Effector memory CD8-positive, alpha-beta T cell (primary cell): Measurements from ENCODE around the gene TSEN54.
A peak's percentile ranks its signal among the peaks of the same experiment; 100 is the strongest.
"Not testable (repeated sequence)": the region's sequence is repeated elsewhere in the genome, so short reads cannot be mapped to it uniquely, and the experiment has no call there.

ENCODE experiments used
- ATAC-seq: fragments of 150-1000 bp; cut with Tn5 transposase; replicated peaks from 2 replicates; pipeline ENCODE4 v1.10.0; 2021; ENCODE audit warnings: mild to moderate bottlenecking, moderate library complexity
- DNase-seq, 3 experiments: peaks; one replicate each; pipeline ENCODE4 v3.0.0; 2021
- H3K27ac Mint-ChIP-seq, 2 donors: one replicate each; pipeline ENCODE4 v1.8.0; 2022; ENCODE audit warnings: mild to moderate bottlenecking in 2 of 2, mixed read lengths in 2 of 2, moderate library complexity in 2 of 2
- H3K27me3 Mint-ChIP-seq, 2 donors: one replicate each; pipeline ENCODE4 v1.8.0; 2022; ENCODE audit warnings: mixed read lengths in 2 of 2
- H3K36me3 Mint-ChIP-seq: one replicate; pipeline ENCODE4 v1.8.0; 2022; ENCODE audit warnings: mild to moderate bottlenecking, moderate library complexity, mixed read lengths; ENCODE audit not compliant: insufficient read depth
- H3K4me1 Mint-ChIP-seq, 2 donors: one replicate each; pipeline ENCODE4 v1.8.0; 2022; ENCODE audit warnings: low read depth in 2 of 2, mixed read lengths in 2 of 2
- H3K4me3 Mint-ChIP-seq, 2 donors: one replicate each; pipeline ENCODE4 v1.8.0; 2022; ENCODE audit warnings: mild to moderate bottlenecking in 2 of 2, mixed read lengths in 2 of 2, moderate library complexity in 2 of 2
- H3K9me3 Mint-ChIP-seq, 2 donors: one replicate each; pipeline ENCODE4 v1.8.0; 2022; ENCODE audit warnings: mixed read lengths in 2 of 2
- total RNA-seq, 9 experiments: gene quantifications; one replicate each; lab custom pipeline; 2026; lab: John Stamatoyannopoulos, UW

TSEN54 gene
- total RNA-seq, result 39.7 to 155 (median 71.3) reads per million in 9 experiments

DNA sequence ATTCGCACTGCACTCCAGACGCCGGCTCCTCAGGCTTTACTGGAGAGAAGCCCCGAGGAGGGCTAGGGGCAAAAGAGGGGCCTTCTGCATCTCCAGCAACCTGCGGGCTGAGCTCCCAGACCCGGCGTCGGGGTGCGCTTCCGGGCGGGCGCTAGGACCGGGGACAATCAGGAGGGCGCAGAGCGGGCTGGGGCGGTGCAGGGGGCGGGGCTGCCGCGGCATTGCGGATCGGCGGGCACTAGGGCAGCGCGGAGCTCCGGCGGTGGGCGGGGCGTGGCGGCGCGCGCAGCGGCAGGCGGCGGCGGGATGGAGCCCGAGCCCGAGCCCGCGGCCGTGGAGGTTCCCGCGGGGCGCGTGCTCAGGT is at the start of gene TSEN54:
Gene TSEN54 (plus strand): TSS at position 274 of the 364 bp plus-strand sequence. CDS start 33 bp downstream, at position 307.
- peak within 1 kb of the TSS; percentile 80 to 86 for H3K4me3 Mint-ChIP-seq
- peaks cover 52% of the 10 kb centered on the region for H3K36me3 Mint-ChIP-seq
- peaks cover 18 to 20% of the 10 kb centered on the region in 2 donors for H3K4me1 Mint-ChIP-seq
- no peaks in the 10 kb centered on the region for H3K9me3 Mint-ChIP-seq
- H3K27me3 Mint-ChIP-seq, result no peaks in the 10 kb centered on the region
- ATAC-seq (peak; percentile 81), DNase-seq (peak; percentile 92 to 94 (median 93))
- H3K27ac Mint-ChIP-seq, result peak within 1 kb of the TSS; percentile 70 to 98

DNA sequence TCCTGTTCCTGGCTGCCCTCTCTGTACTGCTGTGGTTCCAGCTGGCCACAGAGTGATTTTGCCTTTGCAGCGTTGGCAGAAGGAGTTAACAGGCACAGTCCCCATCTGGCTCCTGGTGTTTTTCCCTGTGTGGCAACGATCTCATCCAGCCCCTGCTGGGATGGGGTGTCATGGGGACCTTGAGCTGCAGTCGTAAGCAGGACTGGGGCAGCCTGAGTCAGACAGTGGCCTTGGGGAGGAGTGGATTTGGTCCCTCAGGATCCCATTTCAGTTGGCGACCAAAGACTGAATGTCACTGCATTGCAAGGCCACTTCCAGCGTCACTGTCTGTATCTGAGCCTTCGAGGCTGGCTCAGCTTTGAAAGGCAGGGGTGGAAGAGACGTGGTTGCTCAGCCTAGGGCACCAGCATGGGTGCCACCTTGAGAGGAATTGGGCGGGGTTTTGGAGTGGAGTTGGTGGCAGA is 48.0 kb upstream of the TSEN54 start:
- no peak for DNase-seq
- H3K4me3 Mint-ChIP-seq, result no peak overlapping the region
- H3K27me3 Mint-ChIP-seq, result no peaks in the 10 kb centered on the region
- no peak overlapping the region for H3K27ac Mint-ChIP-seq
- no peaks in the 10 kb centered on the region for H3K9me3 Mint-ChIP-seq
- H3K4me1 Mint-ChIP-seq, result peaks cover 8 to 19% of the 10 kb centered on the region in 2 donors
- peaks cover 8% of the 10 kb centered on the region for H3K36me3 Mint-ChIP-seq
- no peak for ATAC-seq

DNA sequence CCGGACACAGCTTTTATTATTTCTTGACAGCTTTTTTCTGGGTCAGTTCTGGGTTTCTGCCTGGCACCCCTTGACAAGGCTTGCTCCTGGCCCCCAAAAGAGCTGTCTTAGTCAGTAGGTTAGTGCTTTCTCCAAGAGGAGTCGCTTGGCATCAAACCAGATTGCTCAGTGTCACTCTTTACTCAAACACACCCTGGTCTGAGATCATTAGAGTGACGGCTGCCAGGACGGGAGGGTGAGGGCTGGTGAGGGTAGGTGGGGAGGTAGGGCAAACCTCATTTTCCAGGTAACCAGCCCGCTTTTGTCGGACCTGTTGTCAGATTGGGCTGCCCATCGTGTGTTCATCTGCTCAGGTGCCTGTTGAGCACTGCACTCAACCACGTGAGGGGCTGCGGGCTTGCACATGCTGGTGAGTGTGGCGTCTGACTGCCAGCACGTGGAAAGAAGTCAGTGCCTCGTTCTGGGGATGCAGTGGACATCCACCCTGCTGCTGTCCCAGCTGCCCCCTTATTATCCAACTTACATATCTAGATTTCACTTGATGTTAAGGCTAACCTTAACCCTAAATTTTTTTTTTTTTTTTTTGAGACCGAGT is 47.5 kb upstream of the TSEN54 start:
- ATAC-seq, result no peak
- peaks cover 3 to 18% of the 10 kb centered on the region in 2 donors for H3K4me1 Mint-ChIP-seq
- H3K9me3 Mint-ChIP-seq, result no peaks in the 10 kb centered on the region
- H3K27me3 Mint-ChIP-seq, result no peaks in the 10 kb centered on the region
- H3K27ac Mint-ChIP-seq, result no peak overlapping the region
- H3K36me3 Mint-ChIP-seq, result peaks cover 12% of the 10 kb centered on the region
- DNase-seq, result no peak
- H3K4me3 Mint-ChIP-seq, result no peak overlapping the region

DNA sequence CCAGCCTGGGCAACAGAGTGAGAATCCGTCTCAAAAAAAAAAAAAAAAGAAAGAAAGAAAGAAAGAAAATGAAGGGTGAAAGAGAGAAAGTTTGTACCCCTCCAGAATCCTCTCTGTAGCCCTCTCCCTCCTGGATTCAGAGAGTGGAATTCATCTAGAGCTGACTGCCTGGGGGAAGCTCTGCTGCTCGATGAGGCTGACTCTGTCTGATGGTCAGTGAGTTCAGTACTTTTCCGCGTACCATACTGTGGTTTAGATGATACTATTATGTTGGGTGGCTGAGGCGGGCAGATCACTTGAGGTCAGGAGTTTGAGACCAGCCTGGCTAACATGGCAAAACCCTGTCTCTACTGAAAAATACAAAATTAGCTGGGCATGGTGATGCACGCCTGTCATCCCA is 45.1 kb upstream of the TSEN54 start:
- Mint-ChIP-seq H3K4me1 (peaks cover 4 to 11% of the 10 kb centered on the region in 2 donors), H3K27ac (no peak overlapping the region), H3K27me3 (no peaks in the 10 kb centered on the region), H3K9me3 (no peaks in the 10 kb centered on the region), H3K36me3 (peaks cover 19% of the 10 kb centered on the region), H3K4me3 (no peak overlapping the region)
- DNase-seq, result no peak
- no peak for ATAC-seq

DNA sequence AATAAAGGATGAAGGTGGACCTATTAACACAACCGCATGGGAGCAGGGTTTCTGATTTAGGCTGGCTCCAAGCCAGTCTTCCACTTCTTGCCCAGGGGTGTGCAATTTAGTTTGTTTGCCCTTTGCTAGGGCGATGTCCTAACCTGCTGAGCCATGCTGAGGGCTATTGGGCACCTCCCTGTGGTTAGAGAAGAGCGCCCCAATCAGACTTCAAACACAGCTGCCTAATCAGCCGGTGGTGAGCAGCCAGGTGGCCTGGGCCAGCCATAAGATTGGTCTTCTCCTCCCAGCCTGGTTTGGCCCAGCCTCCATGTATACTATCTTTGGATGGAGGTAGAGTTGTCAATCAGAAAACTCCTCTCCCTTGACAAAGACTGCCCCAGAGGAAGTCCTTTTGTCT is 44.2 kb upstream of the TSEN54 start:
- H3K4me3 Mint-ChIP-seq, result no peak overlapping the region
- H3K36me3 Mint-ChIP-seq, result peaks cover 21% of the 10 kb centered on the region
- DNase-seq, result no peak
- H3K9me3 Mint-ChIP-seq, result no peaks in the 10 kb centered on the region
- peaks cover 11 to 19% of the 10 kb centered on the region in 2 donors for H3K4me1 Mint-ChIP-seq
- no peak for ATAC-seq
- H3K27me3 Mint-ChIP-seq, result no peaks in the 10 kb centered on the region
- peak overlapping the region in 1 of 2 donors; percentile 13 for H3K27ac Mint-ChIP-seq

DNA sequence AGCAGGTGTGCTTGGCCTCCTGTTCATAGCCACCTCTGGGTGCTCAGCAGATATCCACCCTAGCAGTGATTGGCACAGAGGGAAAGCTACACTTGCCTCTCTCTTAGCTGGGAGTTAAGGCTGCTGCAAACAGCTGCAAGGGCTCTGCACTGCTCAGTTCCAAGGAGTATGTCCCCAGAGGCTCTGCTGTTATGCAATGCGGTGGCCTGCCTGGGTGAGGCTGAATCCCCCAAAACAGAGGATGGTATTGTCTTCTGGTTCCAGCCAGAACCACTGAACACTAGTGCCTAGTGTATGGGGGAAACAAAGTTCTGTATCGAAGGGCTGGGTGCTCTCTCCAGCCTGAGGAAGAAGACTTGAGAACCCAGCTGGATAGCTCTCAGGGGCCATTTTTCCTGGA is 43.1 kb upstream of the TSEN54 start:
- H3K27me3 Mint-ChIP-seq, result no peaks in the 10 kb centered on the region
- no peaks in the 10 kb centered on the region for H3K9me3 Mint-ChIP-seq
- H3K27ac Mint-ChIP-seq, result peak overlapping the region in 1 of 2 donors; percentile 51
- DNase-seq (no peak), ATAC-seq (no peak)
- H3K4me1 Mint-ChIP-seq, result peaks cover 9 to 19% of the 10 kb centered on the region in 2 donors
- no peak overlapping the region for H3K4me3 Mint-ChIP-seq
- H3K36me3 Mint-ChIP-seq, result peaks cover 27% of the 10 kb centered on the region

DNA sequence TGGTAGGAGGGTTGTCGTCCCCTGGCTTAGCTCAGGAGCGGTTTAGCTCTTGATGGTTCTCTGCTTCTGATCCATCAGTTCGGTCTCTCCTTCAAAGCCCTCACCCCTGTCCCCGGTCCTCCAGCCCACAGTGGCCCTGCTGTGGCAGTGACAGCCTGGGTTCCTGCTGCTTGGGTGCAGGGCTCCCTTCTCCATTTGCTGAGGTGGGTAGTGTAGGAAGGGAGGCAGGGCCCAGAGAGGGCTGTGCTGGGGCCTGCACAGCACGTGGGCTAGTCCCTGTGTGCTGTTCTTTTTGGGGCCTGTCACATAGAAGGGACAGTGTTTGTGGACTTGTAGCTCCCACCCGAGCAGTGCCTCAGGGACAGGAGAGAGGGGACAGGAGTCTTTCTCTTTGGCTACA is 41.6 kb upstream of the TSEN54 start:
- Mint-ChIP-seq H3K27ac (peak overlapping the region in 1 of 2 donors; percentile 77), H3K4me3 (no peak overlapping the region), H3K9me3 (no peaks in the 10 kb centered on the region), H3K36me3 (peaks cover 27% of the 10 kb centered on the region), H3K4me1 (peaks cover 9 to 15% of the 10 kb centered on the region in 2 donors), H3K27me3 (no peaks in the 10 kb centered on the region)
- no peak for ATAC-seq
- DNase-seq, result no peak

DNA sequence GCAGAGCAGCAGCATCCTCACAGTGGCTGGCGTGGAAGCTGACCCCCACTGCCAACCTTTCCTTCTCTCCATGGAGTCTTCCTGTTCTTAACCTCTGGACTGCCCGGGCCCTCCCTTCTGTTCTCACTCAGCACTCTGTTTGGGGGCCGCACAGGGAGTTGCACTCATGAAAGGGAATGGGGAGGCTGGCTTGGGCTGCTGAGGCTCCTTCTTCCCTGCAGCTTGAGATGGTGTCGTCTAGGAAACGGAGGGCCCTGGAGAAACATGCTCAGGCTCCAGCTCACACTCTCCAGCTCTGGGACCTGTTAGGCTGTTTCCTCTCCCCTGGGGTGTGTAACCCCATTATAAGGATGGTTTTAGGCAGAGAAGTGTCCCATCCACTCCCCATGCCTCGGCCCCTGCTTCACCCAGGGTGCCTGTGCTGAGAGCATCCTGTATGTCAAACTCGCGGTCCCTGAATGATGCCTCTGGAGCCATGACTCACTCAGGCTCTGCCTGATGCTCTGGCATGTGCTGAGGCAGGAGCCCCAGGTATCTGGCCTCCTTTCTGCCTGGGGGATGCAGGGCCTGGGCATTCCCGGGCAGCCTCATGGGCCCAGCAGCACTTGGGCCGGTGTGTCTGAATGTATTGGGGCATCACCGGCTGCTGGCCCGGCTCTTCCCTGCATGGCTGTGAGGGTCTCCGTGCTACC is 41.0 kb upstream of the TSEN54 start:
- Mint-ChIP-seq H3K27ac (peak overlapping the region; percentile 77 to 78), H3K27me3 (no peaks in the 10 kb centered on the region), H3K36me3 (peaks cover 27% of the 10 kb centered on the region), H3K4me3 (no peak overlapping the region), H3K9me3 (no peaks in the 10 kb centered on the region), H3K4me1 (peaks cover 9 to 15% of the 10 kb centered on the region in 2 donors)
- DNase-seq, result no peak
- ATAC-seq, result no peak

DNA sequence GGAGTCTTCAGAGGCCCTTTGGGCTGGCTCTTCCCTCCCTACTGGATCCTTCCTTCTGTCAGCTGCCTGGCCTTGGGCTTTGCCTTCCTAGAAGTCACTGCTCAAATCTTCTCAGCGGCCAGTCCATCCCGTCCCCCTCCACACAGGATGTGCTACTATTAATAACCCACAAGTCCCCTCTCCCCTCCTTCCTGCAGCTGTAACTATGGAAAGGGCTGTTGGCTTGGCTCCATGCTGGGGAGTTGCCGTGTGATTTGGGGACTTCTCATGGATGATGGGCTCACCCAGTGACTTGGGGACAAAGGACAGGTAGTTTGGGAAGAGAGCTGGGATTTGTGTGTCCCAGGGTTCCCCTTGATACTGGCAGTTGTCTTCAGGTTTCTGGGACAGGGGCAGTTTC is 40.5 kb upstream of the TSEN54 start:
- H3K27me3 Mint-ChIP-seq, result no peaks in the 10 kb centered on the region
- DNase-seq (no peak), ATAC-seq (no peak)
- peak overlapping the region in 1 of 2 donors; percentile 78 for H3K27ac Mint-ChIP-seq
- no peak overlapping the region for H3K4me3 Mint-ChIP-seq
- peaks cover 27% of the 10 kb centered on the region for H3K36me3 Mint-ChIP-seq
- H3K9me3 Mint-ChIP-seq, result no peaks in the 10 kb centered on the region
- peaks cover 12 to 15% of the 10 kb centered on the region in 2 donors for H3K4me1 Mint-ChIP-seq

DNA sequence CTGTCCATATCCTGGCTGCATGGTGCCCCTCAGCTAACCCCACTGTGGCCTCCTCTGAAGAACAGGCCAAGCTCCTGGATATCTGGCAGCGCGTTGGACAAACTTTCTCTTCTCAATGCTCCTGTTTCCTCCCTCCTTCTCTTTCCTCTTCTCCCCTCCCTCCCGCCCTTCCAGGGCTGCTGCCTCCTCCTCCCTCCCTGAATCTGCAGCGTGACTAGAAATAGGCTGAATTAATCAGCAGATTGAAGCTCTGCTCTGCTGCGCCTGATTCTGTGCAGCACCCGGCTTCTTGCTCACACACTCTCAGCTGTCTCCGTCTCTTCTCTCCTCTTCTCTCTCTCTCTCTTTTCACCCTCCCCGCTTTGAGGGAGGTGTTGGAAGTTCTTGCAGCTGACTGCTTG is 40.1 kb upstream of the TSEN54 start:
- no peak for ATAC-seq
- Mint-ChIP-seq H3K27me3 (no peaks in the 10 kb centered on the region), H3K36me3 (peaks cover 27% of the 10 kb centered on the region), H3K4me3 (no peak overlapping the region), H3K27ac (peak overlapping the region in 1 of 2 donors; percentile 78), H3K9me3 (no peaks in the 10 kb centered on the region), H3K4me1 (peaks cover 13 to 15% of the 10 kb centered on the region in 2 donors)
- DNase-seq, result no peak

DNA sequence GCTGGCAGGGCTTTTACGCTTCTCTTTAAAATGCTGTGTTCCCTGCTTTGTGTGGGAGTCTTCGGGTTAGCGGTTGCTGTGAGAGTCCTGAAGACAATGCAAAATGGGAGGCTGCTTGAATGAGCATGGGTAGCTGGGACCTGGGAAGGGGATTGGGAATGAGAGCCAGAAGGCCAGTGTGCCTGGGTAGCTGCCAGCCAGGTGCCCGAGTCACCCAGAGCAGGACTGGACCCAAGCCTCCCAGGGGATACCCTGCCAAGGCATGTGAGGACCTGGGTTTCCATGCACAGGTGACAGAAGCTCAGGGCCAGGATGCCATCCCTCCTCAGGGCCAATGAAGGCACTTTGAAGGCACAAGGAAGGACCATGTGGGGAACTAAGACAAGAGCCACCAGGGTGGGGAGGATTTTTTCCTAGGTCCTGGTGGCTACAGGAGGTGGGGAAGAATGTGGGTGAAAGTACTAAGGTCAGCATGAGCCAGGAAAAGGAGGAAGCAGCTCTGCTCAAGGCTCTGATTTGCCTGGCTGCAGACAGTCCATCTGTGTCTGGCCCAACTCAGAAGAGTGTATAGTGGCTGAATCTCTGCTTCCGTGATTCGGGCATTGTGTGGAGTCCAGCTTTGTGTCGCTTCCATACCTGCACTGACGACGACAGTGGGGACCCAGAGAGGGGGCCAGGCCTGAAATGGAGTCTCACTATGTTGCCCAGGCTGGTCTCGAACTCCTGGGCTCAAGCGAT is 39.4 kb upstream of the TSEN54 start:
- peaks cover 25% of the 10 kb centered on the region for H3K36me3 Mint-ChIP-seq
- ATAC-seq, result no peak
- no peak for DNase-seq
- peak overlapping the region; percentile 38 to 78 for H3K27ac Mint-ChIP-seq
- no peaks in the 10 kb centered on the region for H3K27me3 Mint-ChIP-seq
- no peaks in the 10 kb centered on the region for H3K9me3 Mint-ChIP-seq
- H3K4me1 Mint-ChIP-seq, result peaks cover 13 to 15% of the 10 kb centered on the region in 2 donors
- H3K4me3 Mint-ChIP-seq, result no peak overlapping the region

DNA sequence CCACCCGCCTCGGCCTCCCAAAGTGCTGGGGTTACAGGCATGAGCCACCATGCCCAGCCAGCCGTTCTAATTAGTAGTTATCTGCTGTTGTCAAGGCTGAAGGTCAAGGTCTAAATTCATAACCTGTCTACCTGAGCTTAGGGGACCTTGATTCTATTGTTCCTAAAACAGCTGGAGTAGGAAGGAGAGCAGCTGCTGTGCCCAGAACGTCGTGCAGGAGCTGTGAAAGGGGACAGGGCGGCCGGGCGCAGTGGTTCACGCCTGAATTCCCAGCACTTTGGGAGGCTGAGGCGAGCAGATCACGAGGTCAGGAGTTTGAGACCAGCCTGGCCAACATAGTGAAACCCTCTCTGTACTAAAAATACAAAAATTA is 38.9 kb upstream of the TSEN54 start:
- H3K4me1 Mint-ChIP-seq, result peaks cover 13 to 14% of the 10 kb centered on the region in 2 donors
- not testable (repeated sequence) for ATAC-seq, DNase-seq, H3K9me3 Mint-ChIP-seq, H3K27me3 Mint-ChIP-seq, H3K4me3 Mint-ChIP-seq
- H3K27ac Mint-ChIP-seq, result peak overlapping the region in 1 of 2 donors; percentile 5
- H3K36me3 Mint-ChIP-seq, result peaks cover 23% of the 10 kb centered on the region

DNA sequence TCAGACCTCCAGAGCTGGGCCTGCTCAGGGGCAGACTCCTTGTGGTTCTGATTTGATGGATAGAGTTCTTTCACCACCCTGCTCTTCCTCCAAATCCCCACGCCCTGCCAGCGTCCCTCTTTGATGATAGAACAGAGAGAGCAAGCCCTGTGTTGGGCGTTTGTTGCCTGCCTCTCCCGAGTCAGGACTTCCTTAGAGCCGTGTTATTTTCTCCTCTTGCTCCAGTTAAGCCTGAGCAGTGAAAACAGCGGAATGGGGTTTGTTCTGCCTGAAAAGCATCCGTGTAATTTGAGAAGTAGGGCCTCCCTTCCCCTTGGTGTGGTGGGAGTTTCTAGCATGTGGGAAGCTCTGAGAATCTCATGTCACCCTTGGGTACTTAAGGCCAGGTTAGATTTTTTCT is 37.8 kb upstream of the TSEN54 start:
- H3K27me3 Mint-ChIP-seq, result no peaks in the 10 kb centered on the region
- peaks cover 8 to 18% of the 10 kb centered on the region in 2 donors for H3K4me1 Mint-ChIP-seq
- H3K36me3 Mint-ChIP-seq, result peaks cover 17% of the 10 kb centered on the region
- no peaks in the 10 kb centered on the region for H3K9me3 Mint-ChIP-seq
- ATAC-seq (no peak), DNase-seq (no peak)
- no peak overlapping the region for H3K4me3 Mint-ChIP-seq
- H3K27ac Mint-ChIP-seq, result peak overlapping the region in 1 of 2 donors; percentile 17
